Stomach (tissue), 9 donors: ENCODE data around the gene CA12. TPM values are rescaled to one million over a fixed set of nuclear protein-coding genes. Genes with fewer than 3 reads are reported as not detected.
A peak's percentile ranks its signal among the peaks of the same experiment; 100 is the strongest.

Source experiments
- DNase-seq, 2 donors: peaks; one replicate each; pipeline versions ENCODE4 v3.0.0 to v3.0.0-alpha.2; 2013 to 2019
- H3K27ac ChIP-seq, 5 donors: fragments of 200-600 bp in 4 of 5; sonication (generic) in 4 of 5; one replicate each; pipeline ENCODE4 v1.5.1; 2013 to 2019; ENCODE audit warnings: mild to moderate bottlenecking in 1 of 5, moderate library complexity in 1 of 5
- H3K27me3 ChIP-seq, 3 donors: fragments of 200-600 bp; sonication (generic); one replicate each; pipeline ENCODE4 v1.5.1; 2017 to 2019; ENCODE audit warnings: mixed run types in 1 of 3
- H3K36me3 ChIP-seq, 4 donors: fragments of 200-600 bp; sonication (generic); 1 replicate in 3 of 4; 2 replicates in 1 of 4; pipeline ENCODE4 v1.5.1; 2016 to 2019
- H3K4me1 ChIP-seq, 4 donors: fragments of 200-600 bp; sonication (generic); one replicate each; pipeline ENCODE4 v1.5.1; 2016 to 2019
- H3K4me3 ChIP-seq, 4 donors: fragments of 200-600 bp; sonication (generic) in 3 of 4; one replicate each; pipeline ENCODE4 v1.5.1; 2016 to 2019; ENCODE audit warnings: mild to moderate bottlenecking in 1 of 4
- H3K9me3 ChIP-seq, 4 donors: fragments of 200-600 bp; sonication (generic); one replicate each; pipeline ENCODE4 v1.5.1; 2016 to 2019
- CTCF ChIP-seq, 7 experiments: fragments of 450-650 bp in 4 of 7; fragments of 200-600 bp in 3 of 7; sonication (generic) in 3 of 7; IDR thresholded peaks; one replicate each; pipeline ENCODE4 v1.5.1; 2016 to 2019; ENCODE audit warnings: antibody characterized with exemption in 7 of 7, control low read depth in 2 of 7, mild to moderate bottlenecking in 1 of 7
- EP300 ChIP-seq: sonication (generic); formaldehyde crosslinking; IDR thresholded peaks from one replicate; pipeline ENCODE4 v1.6.1; 2017; ENCODE audit warnings: antibody characterized with exemption
- POLR2A ChIP-seq, 4 donors: fragments of 450-650 bp; IDR thresholded peaks; one replicate each; pipeline ENCODE4 v1.6.1; 2016; ENCODE audit warnings: antibody characterized with exemption in 4 of 4, control low read depth in 2 of 4, mild to moderate bottlenecking in 1 of 4, moderate library complexity in 1 of 4
- POLR2AphosphoS5 ChIP-seq, 3 donors: sonication (generic); formaldehyde crosslinking; IDR thresholded peaks; one replicate each; pipeline ENCODE4 v1.6.1; 2016; ENCODE audit warnings: antibody characterized with exemption in 3 of 3
- WGBS, 5 donors: extraction: QIAGEN DNeasy Blood & Tissue Kit in 3 of 5; methylation state at CpG; one replicate each; pipeline versions ENCODE4 v1.1.5 to v1.1.7; 2013 to 2018; 5-methylcytosine and 5-hydroxymethylcytosine counted together
- intact Hi-C: fragments of 100-400 bp; cut with DNase I; formaldehyde crosslinking; loops from one replicate; pipeline ENCODE4 v1.15.1; 2023; ENCODE audit warnings: low total_unique reads
- polyA plus RNA-seq, 3 donors: library from polyadenylated mRNA; stranded (reverse); fragments of 200-250 nt; gene quantifications; one replicate each; pipeline ENCODE4 v1.2.3, GENCODE V29; 2013
- total RNA-seq, 5 donors: library from RNA; depleted of rRNA; stranded (reverse); fragments of >200 nt; gene quantifications; one replicate each; pipeline versions ENCODE4 v1.1.0 to v1.2.3, GENCODE V29; 2014 to 2016
- donor health status: healthy with polysubstance abuse.
- donor health status: Bipolar disorder and iron deficiency.
- donor health status: healthy.

Gene CA12
- total and polyA plus RNA-seq, 8 donors, result 0.46 to 58.8 (median 7.7) TPM

GRCh38 chr15:63372018-63372705 lies 9.5 kb downstream of the CA12 start:
- Histone ChIP-seq H3K9me3 (no peaks in the 10 kb centered on the region), H3K36me3 (no peaks in the 10 kb centered on the region), H3K27ac (peak overlapping the region in 4 of 5 donors; percentile 57 to 77 (median 58)), H3K4me3 (no peak overlapping the region), H3K4me1 (peaks cover 34 to 63% (median 47%) of the 10 kb centered on the region in 4 donors), H3K27me3 (peaks cover 0 to 4% (median 0%) of the 10 kb centered on the region in 3 donors)
- TF ChIP-seq POLR2A (IDR thresholded peaks at IDR 0.05), result no peak
- TF ChIP-seq CTCF (IDR thresholded peaks at IDR 0.05), result no peak
- TF ChIP-seq EP300, result no peak
- peak in 1 of 3 donors; percentile 21 for TF ChIP-seq POLR2AphosphoS5 (IDR thresholded peaks at IDR 0.05)
- WGBS, 5 donors, result 77 to 86% (median 81%) methylated on average over 8 to 12 of the region's 12 CpGs
- DNase-seq, result peak in 1 of 2 donors; percentile 47
- intact Hi-C loops, result no loop called here

- no peaks in the 10 kb centered on the region for H3K36me3 ChIP-seq
- no peak overlapping the region for H3K4me3 ChIP-seq
- H3K9me3 ChIP-seq, result no peaks in the 10 kb centered on the region
- H3K4me1 ChIP-seq, result peaks cover 34 to 70% (median 53%) of the 10 kb centered on the region in 4 donors
- H3K27ac ChIP-seq, result peak overlapping the region in 4 of 5 donors; percentile 57 to 77 (median 58)
- 76 to 85% (median 79%) methylated on average over 12 to 15 of the region's 15 CpGs for WGBS, 5 donors
- H3K27me3 ChIP-seq, result no peaks in the 10 kb centered on the region
- DNase-seq, result no peak
- intact Hi-C loops, result no loop called here
- peak in 1 of 3 donors; percentile 18 for TF ChIP-seq POLR2AphosphoS5 (IDR thresholded peaks at IDR 0.05)
- no peak for TF ChIP-seq POLR2A (IDR thresholded peaks at IDR 0.05)
Measured at GRCh38 chr15:63371297-63371918, 10.2 kb downstream of the CA12 start.

GRCh38 chr15:63370764-63371163 lies 10.9 kb downstream of the CA12 start:
- Histone ChIP-seq H3K27me3 (no peaks in the 10 kb centered on the region), H3K9me3 (no peaks in the 10 kb centered on the region), H3K4me1 (peaks cover 35 to 74% (median 56%) of the 10 kb centered on the region in 4 donors), H3K36me3 (no peaks in the 10 kb centered on the region), H3K4me3 (no peak overlapping the region), H3K27ac (peak overlapping the region in 2 of 5 donors; percentile 49 to 77)
- intact Hi-C loops, result no loop called here
- TF ChIP-seq EP300, result no peak
- TF ChIP-seq CTCF (IDR thresholded peaks at IDR 0.05), result no peak
- TF ChIP-seq POLR2A (IDR thresholded peaks at IDR 0.05), result no peak
- no peak for TF ChIP-seq POLR2AphosphoS5 (IDR thresholded peaks at IDR 0.05)
- 77 to 87% (median 82%) methylated on average over 4 of the region's 4 CpGs for WGBS, 5 donors
- no peak for DNase-seq

- Histone ChIP-seq H3K36me3 (no peaks in the 10 kb centered on the region), H3K27me3 (no peaks in the 10 kb centered on the region), H3K4me3 (no peak overlapping the region), H3K9me3 (no peaks in the 10 kb centered on the region), H3K27ac (peak overlapping the region in 1 of 5 donors; percentile 11), H3K4me1 (peaks cover 37 to 74% (median 53%) of the 10 kb centered on the region in 4 donors)
- DNase-seq, result no peak
- TF ChIP-seq POLR2A (IDR thresholded peaks at IDR 0.05), result no peak
- TF ChIP-seq CTCF (IDR thresholded peaks at IDR 0.05), result no peak
- no peak for TF ChIP-seq EP300
- TF ChIP-seq POLR2AphosphoS5 (IDR thresholded peaks at IDR 0.05), result no peak
- intact Hi-C loops, result no loop called here
- 91 to 96% (median 93%) methylated on average over 4 of the region's 4 CpGs for WGBS, 5 donors
Measured at GRCh38 chr15:63369781-63370180, 11.9 kb downstream of the CA12 start.
